GM23338 (cell line): ENCODE results near the gene CACNB2.

Experiments used
- EZH2 ChIP-seq: fragments of 200-600 bp; sonication (generic); IDR thresholded peaks from one replicate; pipeline ENCODE4 v1.8.0; 2017; ENCODE audit warnings: antibody characterized with exemption, mild to moderate bottlenecking, low read depth; ENCODE audit not compliant: unreplicated experiment
- EZH2phosphoT487 ChIP-seq: fragments of 200-600 bp; sonication (generic); IDR thresholded peaks from one replicate; pipeline ENCODE4 v1.8.1; 2018; ENCODE audit warnings: antibody characterized with exemption; ENCODE audit not compliant: unreplicated experiment
- JUNB ChIP-seq: IDR thresholded peaks from one replicate; pipeline ENCODE4 v1.6.1; 2016; ENCODE audit warnings: antibody characterized with exemption; ENCODE audit not compliant: unreplicated experiment
- POLR2AphosphoS5 ChIP-seq: IDR thresholded peaks from 2 replicates; pipeline ENCODE4 v1.6.1; 2016; ENCODE audit warnings: antibody characterized with exemption, low read depth
- TF ChIP-seq, protein P1 (sequence below), 2 experiments: fragments of 200-600 bp in 1 of 2; sonication (generic) in 1 of 2; conservative IDR thresholded peaks; 2 replicates each; pipeline versions ENCODE4 v1.5.1 to v1.6.1; 2016 to 2017; ENCODE audit warnings: antibody characterized with exemption in 2 of 2, low read depth in 2 of 2, mild to moderate bottlenecking in 2 of 2, moderate library complexity in 1 of 2
- TF ChIP-seq, protein P2 (sequence below): IDR thresholded peaks from 2 replicates; pipeline ENCODE4 v1.6.1; 2016; ENCODE audit warnings: antibody characterized with exemption
- TF ChIP-seq, protein P3 (sequence below): IDR thresholded peaks from one replicate; pipeline ENCODE4 v1.6.1; 2018; ENCODE audit warnings: antibody characterized with exemption; ENCODE audit not compliant: unreplicated experiment

DNA sequence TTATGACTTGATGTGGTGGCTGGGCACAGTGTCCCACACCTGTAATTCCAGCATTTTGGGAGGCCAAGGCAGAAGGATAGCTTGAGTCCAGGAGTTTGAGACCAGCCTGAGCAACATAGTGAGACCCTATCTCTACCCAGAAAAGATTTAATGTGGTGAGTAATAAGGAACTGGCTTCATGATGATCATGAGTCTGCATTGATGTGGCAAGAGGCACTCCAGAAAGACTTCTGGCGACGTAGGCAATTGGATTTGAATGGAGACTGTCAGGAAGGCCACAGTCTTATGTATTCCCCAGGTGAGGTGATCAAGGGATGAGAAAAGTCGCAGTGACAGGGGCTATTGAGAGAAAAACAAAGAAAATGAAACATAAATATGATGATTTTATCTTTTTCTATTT lies 138.0 kb downstream of the CACNB2 start:
- no peak for TF ChIP-seq EZH2
- TF ChIP-seq, protein P1, sequence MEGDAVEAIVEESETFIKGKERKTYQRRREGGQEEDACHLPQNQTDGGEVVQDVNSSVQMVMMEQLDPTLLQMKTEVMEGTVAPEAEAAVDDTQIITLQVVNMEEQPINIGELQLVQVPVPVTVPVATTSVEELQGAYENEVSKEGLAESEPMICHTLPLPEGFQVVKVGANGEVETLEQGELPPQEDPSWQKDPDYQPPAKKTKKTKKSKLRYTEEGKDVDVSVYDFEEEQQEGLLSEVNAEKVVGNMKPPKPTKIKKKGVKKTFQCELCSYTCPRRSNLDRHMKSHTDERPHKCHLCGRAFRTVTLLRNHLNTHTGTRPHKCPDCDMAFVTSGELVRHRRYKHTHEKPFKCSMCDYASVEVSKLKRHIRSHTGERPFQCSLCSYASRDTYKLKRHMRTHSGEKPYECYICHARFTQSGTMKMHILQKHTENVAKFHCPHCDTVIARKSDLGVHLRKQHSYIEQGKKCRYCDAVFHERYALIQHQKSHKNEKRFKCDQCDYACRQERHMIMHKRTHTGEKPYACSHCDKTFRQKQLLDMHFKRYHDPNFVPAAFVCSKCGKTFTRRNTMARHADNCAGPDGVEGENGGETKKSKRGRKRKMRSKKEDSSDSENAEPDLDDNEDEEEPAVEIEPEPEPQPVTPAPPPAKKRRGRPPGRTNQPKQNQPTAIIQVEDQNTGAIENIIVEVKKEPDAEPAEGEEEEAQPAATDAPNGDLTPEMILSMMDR (conservative IDR thresholded peaks at IDR 0.05; ENCODE audit: low read depth in 2 of 2), result no peak
- no peak for TF ChIP-seq POLR2AphosphoS5
- TF ChIP-seq, protein P2, sequence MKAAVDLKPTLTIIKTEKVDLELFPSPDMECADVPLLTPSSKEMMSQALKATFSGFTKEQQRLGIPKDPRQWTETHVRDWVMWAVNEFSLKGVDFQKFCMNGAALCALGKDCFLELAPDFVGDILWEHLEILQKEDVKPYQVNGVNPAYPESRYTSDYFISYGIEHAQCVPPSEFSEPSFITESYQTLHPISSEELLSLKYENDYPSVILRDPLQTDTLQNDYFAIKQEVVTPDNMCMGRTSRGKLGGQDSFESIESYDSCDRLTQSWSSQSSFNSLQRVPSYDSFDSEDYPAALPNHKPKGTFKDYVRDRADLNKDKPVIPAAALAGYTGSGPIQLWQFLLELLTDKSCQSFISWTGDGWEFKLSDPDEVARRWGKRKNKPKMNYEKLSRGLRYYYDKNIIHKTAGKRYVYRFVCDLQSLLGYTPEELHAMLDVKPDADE, result no peak
- TF ChIP-seq EZH2phosphoT487, result no peak
- no peak for TF ChIP-seq JUNB
- TF ChIP-seq, protein P3, sequence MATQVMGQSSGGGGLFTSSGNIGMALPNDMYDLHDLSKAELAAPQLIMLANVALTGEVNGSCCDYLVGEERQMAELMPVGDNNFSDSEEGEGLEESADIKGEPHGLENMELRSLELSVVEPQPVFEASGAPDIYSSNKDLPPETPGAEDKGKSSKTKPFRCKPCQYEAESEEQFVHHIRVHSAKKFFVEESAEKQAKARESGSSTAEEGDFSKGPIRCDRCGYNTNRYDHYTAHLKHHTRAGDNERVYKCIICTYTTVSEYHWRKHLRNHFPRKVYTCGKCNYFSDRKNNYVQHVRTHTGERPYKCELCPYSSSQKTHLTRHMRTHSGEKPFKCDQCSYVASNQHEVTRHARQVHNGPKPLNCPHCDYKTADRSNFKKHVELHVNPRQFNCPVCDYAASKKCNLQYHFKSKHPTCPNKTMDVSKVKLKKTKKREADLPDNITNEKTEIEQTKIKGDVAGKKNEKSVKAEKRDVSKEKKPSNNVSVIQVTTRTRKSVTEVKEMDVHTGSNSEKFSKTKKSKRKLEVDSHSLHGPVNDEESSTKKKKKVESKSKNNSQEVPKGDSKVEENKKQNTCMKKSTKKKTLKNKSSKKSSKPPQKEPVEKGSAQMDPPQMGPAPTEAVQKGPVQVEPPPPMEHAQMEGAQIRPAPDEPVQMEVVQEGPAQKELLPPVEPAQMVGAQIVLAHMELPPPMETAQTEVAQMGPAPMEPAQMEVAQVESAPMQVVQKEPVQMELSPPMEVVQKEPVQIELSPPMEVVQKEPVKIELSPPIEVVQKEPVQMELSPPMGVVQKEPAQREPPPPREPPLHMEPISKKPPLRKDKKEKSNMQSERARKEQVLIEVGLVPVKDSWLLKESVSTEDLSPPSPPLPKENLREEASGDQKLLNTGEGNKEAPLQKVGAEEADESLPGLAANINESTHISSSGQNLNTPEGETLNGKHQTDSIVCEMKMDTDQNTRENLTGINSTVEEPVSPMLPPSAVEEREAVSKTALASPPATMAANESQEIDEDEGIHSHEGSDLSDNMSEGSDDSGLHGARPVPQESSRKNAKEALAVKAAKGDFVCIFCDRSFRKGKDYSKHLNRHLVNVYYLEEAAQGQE, result no peak
